Uterus (tissue), 4 donors: Measurements from ENCODE around the gene PGAM2. TPM values are rescaled to one million over a fixed set of nuclear protein-coding genes. Genes with fewer than 3 reads are reported as not detected.

Experiments used
- DNase-seq, 2 donors: peaks; one replicate each; pipeline ENCODE4 v3.0.0-alpha.2; 2019 to 2020
- H3K27ac ChIP-seq, 2 donors: fragments of 200-600 bp; sonication (generic); 1 replicate in 1 of 2; 2 replicates in 1 of 2; pipeline ENCODE4 v1.5.1; 2016 to 2018
- H3K27me3 ChIP-seq, 2 donors: fragments of 200-600 bp; sonication (generic); one replicate each; pipeline ENCODE4 v1.5.1; 2018 to 2019; ENCODE audit warnings: control low read depth in 1 of 2
- H3K36me3 ChIP-seq, 2 donors: fragments of 200-600 bp; sonication (generic); one replicate each; pipeline ENCODE4 v1.5.1; 2019; ENCODE audit warnings: control low read depth in 1 of 2
- H3K4me1 ChIP-seq, 2 donors: fragments of 200-600 bp; sonication (generic); one replicate each; pipeline ENCODE4 v1.5.1; 2018 to 2019; ENCODE audit warnings: control low read depth in 1 of 2
- H3K4me3 ChIP-seq, 2 donors: fragments of 200-600 bp; sonication (generic); 1 replicate in 1 of 2; 2 replicates in 1 of 2; pipeline ENCODE4 v1.5.1; 2018 to 2019; ENCODE audit warnings: mild to moderate bottlenecking in 1 of 2
- H3K9me3 ChIP-seq, 2 donors: fragments of 200-600 bp; sonication (generic); one replicate each; pipeline ENCODE4 v1.5.1; 2019; ENCODE audit warnings: control low read depth in 1 of 2
- POLR2A ChIP-seq, 2 donors: fragments of 450-650 bp; IDR thresholded peaks; one replicate each; pipeline ENCODE4 v1.6.1; 2016; ENCODE audit warnings: antibody characterized with exemption in 2 of 2, mild to moderate bottlenecking in 1 of 2, moderate library complexity in 1 of 2
- intact Hi-C: fragments of 100-400 bp; cut with DNase I; formaldehyde crosslinking; loops from one replicate; pipeline ENCODE4 v1.15.1; 2023; ENCODE audit warnings: low total_unique reads
- total RNA-seq, 4 donors: library from RNA; depleted of rRNA in 3 of 4; stranded (reverse); fragments of >200 nt in 3 of 4; gene quantifications; one replicate each; pipeline versions ENCODE4 v1.1.0 to v1.2.4, GENCODE V29; 2014 to 2023
- TF ChIP-seq, protein P1 (sequence below), 4 experiments: fragments of 200-600 bp in 2 of 4; fragments of 450-650 bp in 2 of 4; sonication (generic) in 2 of 4; IDR thresholded peaks; one replicate each; pipeline ENCODE4 v1.5.1; 2016 to 2019; ENCODE audit warnings: antibody characterized with exemption in 4 of 4, mild to moderate bottlenecking in 2 of 4, moderate library complexity in 1 of 4
- donor health status: DM: yes; HTN: yes; CAD: no.

The PGAM2 gene
- total RNA-seq, 4 donors from 2014 or later, result 0.76 to 1.4 TPM; not detected in 2

DNA sequence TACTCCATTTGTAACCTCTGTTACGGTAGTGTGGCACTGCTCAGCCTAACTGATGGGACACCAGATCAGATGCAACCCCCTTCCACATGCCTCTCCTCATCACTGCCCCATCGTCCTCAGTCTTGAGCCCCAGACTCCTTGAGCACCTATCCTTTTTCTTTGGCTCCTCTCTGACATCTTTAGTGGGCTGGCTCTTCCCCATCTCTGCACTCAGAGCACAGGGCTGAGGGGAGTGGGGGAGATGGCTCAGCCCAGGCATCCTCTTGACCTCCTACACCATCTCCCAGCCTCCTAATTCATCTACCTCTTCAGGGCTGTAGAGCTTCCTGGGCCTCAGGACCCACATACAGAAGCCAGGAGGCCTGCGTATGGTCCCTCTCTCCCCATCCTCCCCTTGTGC lies 18.4 kb upstream of the PGAM2 start:
- Histone ChIP-seq H3K4me3 (no peak overlapping the region), H3K4me1 (peaks cover 0 to 5% of the 10 kb centered on the region in 2 donors), H3K27me3 (no peaks in the 10 kb centered on the region), H3K36me3 (no peaks in the 10 kb centered on the region), H3K9me3 (no peaks in the 10 kb centered on the region), H3K27ac (peak overlapping the region; percentile 84 to 92)
- TF ChIP-seq, protein P1, sequence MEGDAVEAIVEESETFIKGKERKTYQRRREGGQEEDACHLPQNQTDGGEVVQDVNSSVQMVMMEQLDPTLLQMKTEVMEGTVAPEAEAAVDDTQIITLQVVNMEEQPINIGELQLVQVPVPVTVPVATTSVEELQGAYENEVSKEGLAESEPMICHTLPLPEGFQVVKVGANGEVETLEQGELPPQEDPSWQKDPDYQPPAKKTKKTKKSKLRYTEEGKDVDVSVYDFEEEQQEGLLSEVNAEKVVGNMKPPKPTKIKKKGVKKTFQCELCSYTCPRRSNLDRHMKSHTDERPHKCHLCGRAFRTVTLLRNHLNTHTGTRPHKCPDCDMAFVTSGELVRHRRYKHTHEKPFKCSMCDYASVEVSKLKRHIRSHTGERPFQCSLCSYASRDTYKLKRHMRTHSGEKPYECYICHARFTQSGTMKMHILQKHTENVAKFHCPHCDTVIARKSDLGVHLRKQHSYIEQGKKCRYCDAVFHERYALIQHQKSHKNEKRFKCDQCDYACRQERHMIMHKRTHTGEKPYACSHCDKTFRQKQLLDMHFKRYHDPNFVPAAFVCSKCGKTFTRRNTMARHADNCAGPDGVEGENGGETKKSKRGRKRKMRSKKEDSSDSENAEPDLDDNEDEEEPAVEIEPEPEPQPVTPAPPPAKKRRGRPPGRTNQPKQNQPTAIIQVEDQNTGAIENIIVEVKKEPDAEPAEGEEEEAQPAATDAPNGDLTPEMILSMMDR (IDR thresholded peaks at IDR 0.05), result no peak
- no peak for TF ChIP-seq POLR2A (IDR thresholded peaks at IDR 0.05)
- intact Hi-C loops, result no loop called here
- DNase-seq, result no peak

DNA sequence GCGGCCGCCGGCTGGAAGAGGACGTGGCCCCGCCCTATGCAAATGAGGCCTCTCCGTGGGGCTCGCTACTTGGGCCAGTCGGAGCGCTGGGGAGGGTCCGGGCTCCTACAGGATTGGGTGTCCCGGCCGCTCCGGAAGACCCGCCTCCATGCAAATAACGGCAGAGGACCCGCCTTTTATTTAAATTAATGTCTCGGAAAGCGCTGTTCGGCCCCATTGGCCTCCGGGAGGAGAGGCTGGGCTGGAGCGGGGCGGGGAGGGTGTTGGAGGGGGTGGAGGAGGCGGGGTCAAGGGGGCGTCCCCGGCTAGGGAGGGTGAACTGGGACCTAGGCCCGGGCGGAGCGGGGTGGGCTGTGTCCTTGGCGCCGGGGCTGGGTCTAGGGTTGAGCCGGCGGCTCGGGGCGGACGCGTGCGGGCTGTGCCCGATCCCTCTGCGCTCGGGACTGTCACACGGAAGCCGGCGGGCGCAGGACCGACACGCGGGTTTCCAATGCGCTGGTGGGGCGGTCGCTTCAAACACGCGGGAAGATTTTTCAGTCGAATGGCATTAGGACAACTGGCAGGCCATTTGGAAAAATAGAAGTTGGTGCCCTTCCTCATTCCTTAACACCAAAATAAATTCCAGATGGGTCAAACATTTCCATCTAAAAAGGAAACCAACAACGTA lies 17.3 kb upstream of the PGAM2 start:
- TF ChIP-seq POLR2A (IDR thresholded peaks at IDR 0.05), result peak; percentile 65 to 70
- TF ChIP-seq, protein P1 (IDR thresholded peaks at IDR 0.05), result peak in 1 of 4 experiments; percentile 20
- Histone ChIP-seq H3K36me3 (no peaks in the 10 kb centered on the region), H3K27ac (peak overlapping the region; percentile 84 to 92), H3K9me3 (no peaks in the 10 kb centered on the region), H3K27me3 (no peaks in the 10 kb centered on the region), H3K4me3 (peak overlapping the region; percentile 79 to 95), H3K4me1 (no peaks in the 10 kb centered on the region)
- intact Hi-C loops, result no loop called here
- peak; percentile 98 to 99 for DNase-seq

DNA sequence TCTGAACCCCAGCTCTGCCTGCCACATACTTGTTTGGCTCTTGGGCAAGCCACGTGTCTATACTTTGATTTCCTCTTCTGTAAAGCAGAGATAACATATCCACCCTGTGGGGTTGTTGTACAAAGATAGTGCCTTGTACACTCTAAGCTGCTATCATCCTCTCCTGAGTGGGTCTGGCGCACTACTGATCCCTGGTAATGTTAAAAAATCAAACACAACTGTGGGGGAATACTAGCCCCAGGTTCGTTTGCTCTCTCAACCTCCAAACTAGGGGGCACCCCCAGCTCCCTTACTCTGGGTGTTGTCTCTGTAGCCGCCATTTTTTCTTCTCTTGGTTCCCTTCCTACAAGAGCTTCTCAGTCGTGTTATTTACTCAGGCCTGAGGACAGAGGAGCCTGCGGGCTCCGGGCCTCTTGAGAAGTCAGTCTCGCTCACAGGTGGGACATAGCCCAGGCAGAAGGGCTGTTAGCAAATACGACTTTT lies 15.9 kb upstream of the PGAM2 start:
- Histone ChIP-seq H3K36me3 (no peaks in the 10 kb centered on the region), H3K4me1 (no peaks in the 10 kb centered on the region), H3K9me3 (no peaks in the 10 kb centered on the region), H3K27ac (peak overlapping the region; percentile 79 to 87), H3K4me3 (peak overlapping the region; percentile 79 to 95), H3K27me3 (no peaks in the 10 kb centered on the region)
- no peak for TF ChIP-seq POLR2A (IDR thresholded peaks at IDR 0.05)
- TF ChIP-seq, protein P1 (IDR thresholded peaks at IDR 0.05), result no peak
- no peak for DNase-seq
- intact Hi-C loops, result no loop called here

DNA sequence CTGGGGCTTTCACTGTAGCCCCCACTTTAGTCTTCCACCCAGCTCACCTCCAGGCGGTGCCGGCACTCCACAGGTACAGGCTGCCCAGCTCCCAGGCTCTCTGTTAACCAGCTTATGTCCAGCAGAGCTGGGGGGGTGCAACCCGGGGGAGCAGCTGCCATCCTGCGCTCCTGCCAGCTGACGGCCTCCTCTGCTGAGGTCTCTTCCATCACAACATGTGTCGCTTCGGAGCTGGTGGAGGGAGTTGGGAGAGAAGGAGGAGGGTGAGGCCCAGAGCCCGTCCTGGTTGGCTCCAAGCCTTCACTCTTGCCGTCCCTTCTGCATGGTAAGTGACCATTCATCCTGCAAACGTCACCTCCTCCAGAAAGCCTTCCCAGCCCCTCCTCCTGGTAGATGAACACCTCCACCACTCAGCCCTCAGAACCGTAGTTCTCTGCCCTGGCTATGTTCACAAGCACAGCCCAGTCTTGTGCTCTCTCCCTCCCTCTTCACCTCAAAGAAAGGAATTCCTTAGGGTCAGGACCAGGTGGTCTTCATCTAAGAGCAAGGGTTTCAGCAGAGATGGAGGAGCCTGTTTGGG lies 15.4 kb upstream of the PGAM2 start:
- intact Hi-C loops, result no loop called here
- Histone ChIP-seq H3K36me3 (no peaks in the 10 kb centered on the region), H3K9me3 (no peaks in the 10 kb centered on the region), H3K4me3 (no peak overlapping the region), H3K27me3 (no peaks in the 10 kb centered on the region), H3K4me1 (no peaks in the 10 kb centered on the region), H3K27ac (peak overlapping the region in 1 of 2 donors; percentile 79)
- DNase-seq, result no peak
- TF ChIP-seq POLR2A (IDR thresholded peaks at IDR 0.05), result no peak
- TF ChIP-seq, protein P1 (IDR thresholded peaks at IDR 0.05), result no peak

DNA sequence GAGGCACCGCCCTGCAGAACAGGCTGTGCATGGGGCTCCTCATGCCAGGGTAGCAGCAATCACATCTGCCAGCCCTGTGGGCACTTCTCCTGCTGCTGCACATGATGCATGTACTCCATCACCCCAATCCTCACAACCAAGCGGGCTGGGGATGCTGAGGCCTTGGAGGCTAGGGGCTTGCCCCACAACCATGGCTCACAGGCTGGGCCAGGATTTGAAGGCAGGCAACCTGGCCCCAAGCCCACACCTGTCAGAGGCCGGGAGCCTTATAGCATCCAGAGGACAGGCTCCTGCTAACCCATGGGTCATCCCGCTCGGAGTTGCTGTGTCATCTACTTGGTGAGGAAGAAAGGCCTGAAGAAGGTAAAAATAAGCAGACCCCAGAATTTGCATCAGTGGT lies 14.8 kb upstream of the PGAM2 start:
- H3K4me3 ChIP-seq, result no peak overlapping the region

More for the DNA sequence above, 14.8 kb upstream of the PGAM2 start:
- Histone ChIP-seq H3K9me3 (no peaks in the 10 kb centered on the region), H3K36me3 (no peaks in the 10 kb centered on the region), H3K27ac (no peak overlapping the region), H3K4me1 (no peaks in the 10 kb centered on the region), H3K27me3 (no peaks in the 10 kb centered on the region)
- TF ChIP-seq, protein P1 (IDR thresholded peaks at IDR 0.05), result no peak
- no peak for TF ChIP-seq POLR2A (IDR thresholded peaks at IDR 0.05)
- intact Hi-C loops, result no loop called here
- DNase-seq, result no peak
